GM21360 (cell line): ENCODE results near the gene TGFBR2.

Experiments
- ATAC-seq: cut with Tn5 transposase; IDR thresholded peaks from one replicate; pipeline ENCODE4 v1.9.1; 2021; ENCODE audit warnings: mild to moderate bottlenecking, moderate library complexity; ENCODE audit not compliant: unreplicated experiment

TGFBR2 gene

GRCh38 chr3:30671527-30672286 lies 65.3 kb downstream of the TGFBR2 start:
- ATAC-seq = no peak

GRCh38 chr3:30672287-30672735 lies 65.9 kb downstream of the TGFBR2 start:
- ATAC-seq = no peak

GRCh38 chr3:30672959-30673358 lies 66.6 kb downstream of the TGFBR2 start:
- ATAC-seq = no peak

- no peak for ATAC-seq
Measured at GRCh38 chr3:30673425-30674341, 67.3 kb downstream of the TGFBR2 start.

- ATAC-seq = no peak
Measured at GRCh38 chr3:30675006-30675405, 68.6 kb downstream of the TGFBR2 start.

- no peak for ATAC-seq
Measured at GRCh38 chr3:30675774-30676173, 69.4 kb downstream of the TGFBR2 start.

GRCh38 chr3:30676424-30677346 lies 70.3 kb downstream of the TGFBR2 start:
- no peak for ATAC-seq

- ATAC-seq = no peak
Measured at GRCh38 chr3:30677347-30677685, 70.9 kb downstream of the TGFBR2 start.

- no peak for ATAC-seq
Measured at GRCh38 chr3:30679045-30679444, 72.6 kb downstream of the TGFBR2 start.

GRCh38 chr3:30680789-30681648 lies 74.6 kb downstream of the TGFBR2 start:
- ATAC-seq = no peak

- no peak for ATAC-seq
Measured at GRCh38 chr3:30681649-30682211, 75.3 kb downstream of the TGFBR2 start.

- ATAC-seq = no peak
Measured at GRCh38 chr3:30682434-30683155, 76.2 kb downstream of the TGFBR2 start.

- no peak for ATAC-seq
Measured at GRCh38 chr3:30683769-30684168, 77.4 kb downstream of the TGFBR2 start.

- no peak for ATAC-seq
Measured at GRCh38 chr3:30684356-30684755, 78.0 kb downstream of the TGFBR2 start.

- no peak for ATAC-seq
Measured at GRCh38 chr3:30685267-30685667, 78.9 kb downstream of the TGFBR2 start.

- ATAC-seq = no peak
Measured at GRCh38 chr3:30686176-30686575, 79.8 kb downstream of the TGFBR2 start.

GRCh38 chr3:30686799-30687198 lies 80.4 kb downstream of the TGFBR2 start:
- no peak for ATAC-seq

GRCh38 chr3:30687930-30688570 lies 81.6 kb downstream of the TGFBR2 start:
- ATAC-seq = no peak
